H9 (cell line): ENCODE results near the gene IFNL2. TPM values are rescaled to one million over a fixed set of nuclear protein-coding genes. Genes with fewer than 3 reads are reported as not detected.

Experiments
- DNase-seq: peaks from one replicate; pipeline ENCODE4 v3.0.0-alpha.2; 2017
- H2AFZ ChIP-seq: one replicate; pipeline ENCODE4 v1.6.1; 2013; ENCODE audit warnings: mild to moderate bottlenecking, low read length, control low read depth, moderate library complexity
- H2AK5ac ChIP-seq: 2 replicates; pipeline ENCODE4 v1.6.1; 2013; ENCODE audit warnings: low read length, control low read depth, mixed read lengths; ENCODE audit not compliant: insufficient read length
- H2BK120ac ChIP-seq: one replicate; pipeline ENCODE4 v1.6.1; 2013; ENCODE audit warnings: low read depth, mild to moderate bottlenecking, low read length, control low read depth, inconsistent platforms; ENCODE audit not compliant: poor library complexity, severe bottlenecking
- H2BK12ac ChIP-seq: 2 replicates; pipeline ENCODE4 v1.6.1; 2013; ENCODE audit warnings: low read length, control low read depth, mixed read lengths, low read depth; ENCODE audit not compliant: insufficient read length
- H2BK15ac ChIP-seq: 2 replicates; pipeline ENCODE4 v1.6.1; 2013; ENCODE audit warnings: low read depth, low read length, control low read depth
- H2BK20ac ChIP-seq: one replicate; pipeline ENCODE4 v1.6.1; 2013; ENCODE audit warnings: low read depth, mild to moderate bottlenecking, low read length, control low read depth, inconsistent platforms; ENCODE audit not compliant: poor library complexity, severe bottlenecking
- H2BK5ac ChIP-seq: 2 replicates; pipeline ENCODE4 v1.6.1; 2013; ENCODE audit warnings: low read length, control low read depth, mixed read lengths; ENCODE audit not compliant: insufficient read length
- H3K14ac ChIP-seq: 2 replicates; pipeline ENCODE4 v1.6.1; 2013; ENCODE audit warnings: low read length, control low read depth; ENCODE audit not compliant: insufficient read depth
- H3K18ac ChIP-seq: 2 replicates; pipeline ENCODE4 v1.6.1; 2013; ENCODE audit warnings: low read depth, mild to moderate bottlenecking, mixed read lengths, low read length, control low read depth; ENCODE audit not compliant: insufficient read length
- H3K23ac ChIP-seq: 2 replicates; pipeline ENCODE4 v1.6.1; 2013; ENCODE audit warnings: low read length, control low read depth, mixed read lengths, low read depth; ENCODE audit not compliant: insufficient read length
- H3K23me2 ChIP-seq: 2 replicates; pipeline ENCODE4 v1.6.1; 2013; ENCODE audit warnings: low read depth, mild to moderate bottlenecking, mixed read lengths, low read length, control low read depth; ENCODE audit not compliant: insufficient read length, poor library complexity, severe bottlenecking
- H3K27ac ChIP-seq: 2 replicates; pipeline ENCODE4 v1.5.1; 2013; ENCODE audit warnings: low read length, control low read depth, mixed read lengths, low read depth; ENCODE audit not compliant: insufficient read length
- H3K27me3 ChIP-seq: 2 replicates; pipeline ENCODE4 v1.6.1; 2013; ENCODE audit warnings: low read length, control low read depth, inconsistent platforms; ENCODE audit not compliant: insufficient read depth
- H3K4ac ChIP-seq: 2 replicates; pipeline ENCODE4 v1.6.1; 2013; ENCODE audit warnings: low read depth, mild to moderate bottlenecking, control low read depth, inconsistent platforms, low read length, moderate library complexity
- H3K4me1 ChIP-seq: 2 replicates; pipeline ENCODE4 v1.6.1; 2013; ENCODE audit warnings: low read length, control low read depth, inconsistent platforms; ENCODE audit not compliant: insufficient read depth
- H3K4me2 ChIP-seq: 2 replicates; pipeline ENCODE4 v1.6.1; 2013; ENCODE audit warnings: low read length, control low read depth, mixed read lengths; ENCODE audit not compliant: insufficient read length, insufficient read depth
- H3K56ac ChIP-seq: 2 replicates; pipeline ENCODE4 v1.6.1; 2013; ENCODE audit warnings: low read depth, mild to moderate bottlenecking, mixed read lengths, low read length, control low read depth; ENCODE audit not compliant: insufficient read length
- H3K79me1 ChIP-seq: 2 replicates; pipeline ENCODE4 v1.6.1; 2013; ENCODE audit warnings: low read depth, mild to moderate bottlenecking, moderate library complexity, low read length, control low read depth, inconsistent platforms; ENCODE audit not compliant: insufficient read depth, poor library complexity, severe bottlenecking
- H3K79me2 ChIP-seq: 2 replicates; pipeline ENCODE4 v1.6.1; 2013; ENCODE audit warnings: low read length, control low read depth, inconsistent platforms; ENCODE audit not compliant: insufficient read depth
- H3K9ac ChIP-seq: 2 replicates; pipeline ENCODE4 v1.6.1; 2013; ENCODE audit warnings: low read length, control low read depth, mixed read lengths; ENCODE audit not compliant: insufficient read length; ENCODE audit errors: extremely low read depth
- H3K9me3 ChIP-seq: one replicate; pipeline ENCODE4 v1.6.1; 2013; ENCODE audit warnings: low read depth, low read length, inconsistent platforms; ENCODE audit not compliant: control insufficient read depth
- H3T11ph ChIP-seq: one replicate; pipeline ENCODE4 v1.6.1; 2013; ENCODE audit warnings: mild to moderate bottlenecking, low read length, control low read depth, inconsistent platforms
- H4K20me1 ChIP-seq: one replicate; pipeline ENCODE4 v1.6.1; 2013; ENCODE audit not compliant: control insufficient read depth, insufficient read length, insufficient read depth
- H4K5ac ChIP-seq: 2 replicates; pipeline ENCODE4 v1.6.1; 2013; ENCODE audit warnings: low read depth, mild to moderate bottlenecking, mixed read lengths, low read length, control low read depth; ENCODE audit not compliant: insufficient read length
- H4K8ac ChIP-seq: replicated peaks from 2 replicates; pipeline ENCODE4 v1.6.1; 2013; ENCODE audit warnings: low read length, control low read depth, mixed read lengths, low read depth; ENCODE audit not compliant: insufficient read length
- H4K91ac ChIP-seq: 2 replicates; pipeline ENCODE4 v1.6.1; 2013; ENCODE audit warnings: low read depth, mild to moderate bottlenecking, moderate library complexity, mixed read lengths, low read length, control low read depth; ENCODE audit not compliant: insufficient read length
- H3K27ac Mint-ChIP-seq, 3 experiments: 2 replicates in 2 of 3; 3 replicates in 1 of 3; pipeline ENCODE4 v1.8.0; 2020 to 2021; ENCODE audit warnings: mixed read lengths in 3 of 3, mild to moderate bottlenecking in 1 of 3, moderate library complexity in 1 of 3
- H3K27me3 Mint-ChIP-seq: 2 replicates; pipeline ENCODE4 v1.8.0; 2021; ENCODE audit warnings: low read depth, mild to moderate bottlenecking, moderate library complexity, mixed read lengths
- H3K36me3 Mint-ChIP-seq, 3 experiments: 2 replicates in 2 of 3; 3 replicates in 1 of 3; pipeline ENCODE4 v1.8.0; 2020 to 2021; ENCODE audit warnings: low read depth in 3 of 3, mixed read lengths in 3 of 3; ENCODE audit not compliant: insufficient read depth in 1 of 3
- H3K4me1 Mint-ChIP-seq, 2 experiments: 2 replicates each; pipeline ENCODE4 v1.8.0; 2020; ENCODE audit warnings: mixed read lengths in 2 of 2
- H3K4me3 Mint-ChIP-seq, 2 experiments: 2 replicates in 1 of 2; 3 replicates in 1 of 2; pipeline ENCODE4 v1.8.0; 2020 to 2021; ENCODE audit warnings: mild to moderate bottlenecking in 2 of 2, mixed read lengths in 2 of 2, moderate library complexity in 1 of 2
- H3K9me3 Mint-ChIP-seq, 2 experiments: 2 replicates in 1 of 2; 3 replicates in 1 of 2; pipeline ENCODE4 v1.8.0; 2020; ENCODE audit warnings: mild to moderate bottlenecking in 2 of 2, mixed read lengths in 2 of 2, moderate library complexity in 1 of 2
- WGBS: extraction: QIAGEN DNeasy Blood & Tissue Kit; methylation state at CpG from one replicate; pipeline ENCODE4 v1.1.7; 2013; ENCODE audit warnings: missing lambda C conversion rate, low lambda C conversion rate, mixed read lengths; ENCODE audit not compliant: insufficient read length; ENCODE audit errors: extremely low coverage; 5-methylcytosine and 5-hydroxymethylcytosine counted together
- total RNA-seq: library from RNA; stranded (reverse); gene quantifications from 2 replicates; pipeline ENCODE4 v1.2.1, GENCODE V29; 2021
- TF ChIP-seq, protein P1 (sequence below): fragments of 200-600 bp; sonication (generic); conservative IDR thresholded peaks from 3 replicates; pipeline ENCODE4 v1.8.0; 2021; ENCODE audit warnings: antibody characterized with exemption, mild to moderate bottlenecking

Gene IFNL2
- total RNA-seq, 1 experiment from 2014 or later = not detected

DNA sequence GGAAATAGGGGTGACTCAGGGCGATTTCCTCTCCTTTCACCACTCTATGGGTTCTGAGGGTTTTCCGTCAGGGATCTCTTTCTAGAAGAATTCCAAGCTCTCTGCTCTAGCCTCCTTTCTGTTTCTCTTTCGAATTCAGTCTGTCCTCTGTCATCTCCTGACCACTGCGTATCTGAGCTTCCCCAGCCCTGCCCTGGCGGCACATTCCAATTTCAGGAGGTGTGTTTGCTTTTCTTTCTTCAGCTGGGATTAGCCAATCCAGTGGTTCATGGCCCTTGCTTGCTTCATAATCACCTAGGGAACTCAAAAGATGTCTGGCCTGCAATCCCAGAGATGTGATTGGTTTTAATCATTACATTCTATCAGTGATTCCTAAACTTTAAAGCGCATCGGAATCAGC, 9.4 kb downstream of the IFNL2 start:
- Histone ChIP-seq H3K79me2 (no peaks in the 10 kb centered on the region), H2BK120ac (no peak overlapping the region), H3K18ac (no peak overlapping the region), H3K23ac (no peak overlapping the region), H2BK5ac (no peak overlapping the region), H2BK15ac (no peak overlapping the region), H3T11ph (no peak overlapping the region), H2AK5ac (no peak overlapping the region), H3K27me3 (no peaks in the 10 kb centered on the region), H3K4me1 (no peaks in the 10 kb centered on the region), H4K5ac (no peak overlapping the region), H3K14ac (no peak overlapping the region), H3K79me1 (no peaks in the 10 kb centered on the region), H3K27ac (no peak overlapping the region), H2BK12ac (no peak overlapping the region), H2AFZ (no peak overlapping the region), H3K56ac (no peak overlapping the region), H3K23me2 (no peaks in the 10 kb centered on the region), H3K9ac (no peak overlapping the region), H2BK20ac (no peak overlapping the region), H3K9me3 (no peaks in the 10 kb centered on the region), H3K4ac (no peak overlapping the region), H4K91ac (no peak overlapping the region), H4K8ac (no peak overlapping the region), H4K20me1 (no peaks in the 10 kb centered on the region), H3K4me2 (no peak overlapping the region)
- peaks cover 0 to 4% of the 10 kb centered on the region in 2 experiments; a peak in 2 of 4 replicates for H3K4me1 Mint-ChIP-seq
- no peak for DNase-seq
- no peak overlapping the region for H3K4me3 Mint-ChIP-seq
- peaks cover 0 to 5% of the 10 kb centered on the region in 2 experiments; a peak in 2 of 5 replicates for H3K9me3 Mint-ChIP-seq
- TF ChIP-seq, protein P1, sequence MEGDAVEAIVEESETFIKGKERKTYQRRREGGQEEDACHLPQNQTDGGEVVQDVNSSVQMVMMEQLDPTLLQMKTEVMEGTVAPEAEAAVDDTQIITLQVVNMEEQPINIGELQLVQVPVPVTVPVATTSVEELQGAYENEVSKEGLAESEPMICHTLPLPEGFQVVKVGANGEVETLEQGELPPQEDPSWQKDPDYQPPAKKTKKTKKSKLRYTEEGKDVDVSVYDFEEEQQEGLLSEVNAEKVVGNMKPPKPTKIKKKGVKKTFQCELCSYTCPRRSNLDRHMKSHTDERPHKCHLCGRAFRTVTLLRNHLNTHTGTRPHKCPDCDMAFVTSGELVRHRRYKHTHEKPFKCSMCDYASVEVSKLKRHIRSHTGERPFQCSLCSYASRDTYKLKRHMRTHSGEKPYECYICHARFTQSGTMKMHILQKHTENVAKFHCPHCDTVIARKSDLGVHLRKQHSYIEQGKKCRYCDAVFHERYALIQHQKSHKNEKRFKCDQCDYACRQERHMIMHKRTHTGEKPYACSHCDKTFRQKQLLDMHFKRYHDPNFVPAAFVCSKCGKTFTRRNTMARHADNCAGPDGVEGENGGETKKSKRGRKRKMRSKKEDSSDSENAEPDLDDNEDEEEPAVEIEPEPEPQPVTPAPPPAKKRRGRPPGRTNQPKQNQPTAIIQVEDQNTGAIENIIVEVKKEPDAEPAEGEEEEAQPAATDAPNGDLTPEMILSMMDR = no peak
- WGBS = no CpG with 5 or more reads among the region's 7 CpGs
- H3K36me3 Mint-ChIP-seq = no peaks in the 10 kb centered on the region
- no peak overlapping the region for H3K27ac Mint-ChIP-seq
- peaks cover 74% of the 10 kb centered on the region for H3K27me3 Mint-ChIP-seq
